LNCaP clone FGC (cell line): Measurements from ENCODE around the gene CCR2.

Source experiments
- DNase-seq: peaks from one replicate; pipeline ENCODE4 v3.0.0-alpha.2; 2011; ENCODE audit warnings: low read depth
- H3K4me3 ChIP-seq: 2 replicates; pipeline ENCODE4 v1.5.1; 2011; ENCODE audit warnings: mild to moderate bottlenecking, low read depth, low read length, control low read depth
- CTCF ChIP-seq: IDR thresholded peaks from 2 replicates; pipeline ENCODE4 v1.5.1; 2012; ENCODE audit warnings: mild to moderate bottlenecking; ENCODE audit not compliant: control insufficient read depth, insufficient read depth; ENCODE audit errors: extremely low read depth

Gene CCR2

GRCh38 chr3:46395766-46396530, 42.0 kb downstream of the CCR2 start:
- TF ChIP-seq CTCF = no peak
- no peak overlapping the region for H3K4me3 ChIP-seq
- DNase-seq = no peak

- DNase-seq = no peak
- H3K4me3 ChIP-seq = no peak overlapping the region
- TF ChIP-seq CTCF = no peak
These were observed 43.2 kb downstream of the CCR2 start for GRCh38 chr3:46397111-46397510.

- DNase-seq = no peak
- TF ChIP-seq CTCF = no peak
- H3K4me3 ChIP-seq = no peak overlapping the region
These were observed 44.5 kb downstream of the CCR2 start for GRCh38 chr3:46398186-46398955.

- no peak overlapping the region for H3K4me3 ChIP-seq
- no peak for DNase-seq
- no peak for TF ChIP-seq CTCF
These were observed 45.2 kb downstream of the CCR2 start for GRCh38 chr3:46399098-46399497.

GRCh38 chr3:46399557-46399956, 45.6 kb downstream of the CCR2 start:
- no peak for DNase-seq
- H3K4me3 ChIP-seq = no peak overlapping the region

GRCh38 chr3:46400000-46400734, 46.3 kb downstream of the CCR2 start:
- no peak overlapping the region for H3K4me3 ChIP-seq
- DNase-seq = no peak
- no peak for TF ChIP-seq CTCF

More at GRCh38 chr3:46399557-46399956, 45.6 kb downstream of the CCR2 start:
- no peak for TF ChIP-seq CTCF
